ENCODE measurements around the gene EML4.

EML4 gene

DNA sequence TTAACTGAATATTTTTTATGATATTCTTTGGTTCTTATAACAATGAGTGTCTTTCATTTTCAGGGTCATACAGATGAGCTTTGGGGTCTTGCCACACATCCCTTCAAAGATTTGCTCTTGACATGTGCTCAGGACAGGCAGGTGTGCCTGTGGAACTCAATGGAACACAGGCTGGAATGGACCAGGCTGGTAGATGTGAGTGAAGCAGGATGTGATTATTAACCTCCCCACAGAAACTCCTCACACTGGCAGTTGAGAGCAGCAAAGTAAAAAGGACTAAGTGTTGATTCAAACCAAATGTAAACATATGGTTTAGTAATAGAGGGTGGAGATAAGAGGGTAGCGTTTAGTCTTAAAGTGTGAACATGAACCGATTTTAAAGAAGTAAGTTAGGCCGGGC lies 134.1 kb downstream of the EML4 start:
- no peak for DNase-seq (ENCODE audit: low read depth)

DNA sequence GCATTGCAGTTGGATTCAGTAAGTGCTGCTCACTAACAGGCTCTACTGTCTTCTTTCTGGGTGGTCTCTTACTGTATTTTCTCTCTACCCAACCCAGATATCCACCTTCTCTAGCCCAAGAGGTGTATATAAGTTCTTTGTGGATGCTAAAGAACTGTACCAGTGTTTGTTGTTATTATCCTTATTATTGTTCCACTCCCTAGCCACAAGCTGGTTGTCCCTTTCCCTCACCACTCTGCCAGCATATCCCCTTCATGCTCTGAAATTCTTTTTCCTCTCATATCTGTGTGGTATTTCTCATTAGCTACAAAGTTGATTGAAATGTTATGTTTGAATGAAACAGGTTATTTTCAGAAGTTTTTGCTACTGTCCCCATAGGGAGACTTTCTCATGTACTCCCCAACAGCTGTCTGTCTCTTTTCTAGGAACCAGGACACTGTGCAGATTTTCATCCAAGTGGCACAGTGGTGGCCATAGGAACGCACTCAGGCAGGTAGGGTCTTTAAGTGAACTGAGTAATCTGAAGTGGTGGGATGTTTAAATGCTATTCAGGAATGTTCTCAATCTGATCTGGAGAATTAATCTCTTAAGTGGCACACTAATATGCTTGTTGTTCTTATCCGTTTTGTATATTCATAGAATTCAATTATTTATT lies 135.0 kb downstream of the EML4 start:
- no peak for DNase-seq (ENCODE audit: low read depth)

DNA sequence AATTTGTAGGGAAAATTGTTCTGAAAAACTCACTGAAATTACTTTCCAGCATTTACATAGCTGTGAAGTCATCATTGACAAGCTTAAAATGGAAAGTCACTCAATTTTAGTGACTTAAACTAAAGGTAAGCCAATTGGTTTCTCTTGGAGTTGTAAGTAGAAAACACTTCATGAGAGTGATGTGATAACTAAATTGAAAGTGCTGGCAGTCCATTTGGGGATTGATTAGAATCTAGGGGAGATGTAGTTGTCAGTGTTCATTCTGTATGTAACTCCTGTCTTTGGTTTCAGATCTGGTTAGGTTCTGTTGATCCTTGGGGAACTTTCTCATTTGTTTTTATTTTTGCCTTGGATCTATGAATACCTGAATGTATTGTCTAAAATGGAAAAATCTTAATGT lies 138.0 kb downstream of the EML4 start:
- no peak for DNase-seq (ENCODE audit: low read depth)

DNA sequence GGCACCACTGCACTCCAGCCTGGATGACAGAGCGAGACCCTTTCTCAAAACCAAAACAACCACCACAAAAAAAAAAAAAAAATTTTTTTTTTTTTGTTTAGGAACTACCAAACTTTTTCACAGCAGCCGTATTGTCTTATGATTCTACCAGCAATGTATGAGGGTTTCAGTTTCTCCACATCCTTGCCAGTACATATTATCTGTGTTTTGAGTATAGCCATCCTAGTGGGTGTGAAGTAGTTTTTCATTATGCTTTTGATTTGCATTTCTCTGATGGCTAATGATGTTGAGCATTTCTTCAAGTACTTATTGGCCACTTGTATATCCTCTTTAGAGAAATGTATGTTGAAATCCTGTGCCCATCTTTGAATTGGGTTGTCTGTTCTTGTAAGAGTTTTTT lies 140.2 kb downstream of the EML4 start:
- DNase-seq (ENCODE audit: low read depth): no peak

DNA sequence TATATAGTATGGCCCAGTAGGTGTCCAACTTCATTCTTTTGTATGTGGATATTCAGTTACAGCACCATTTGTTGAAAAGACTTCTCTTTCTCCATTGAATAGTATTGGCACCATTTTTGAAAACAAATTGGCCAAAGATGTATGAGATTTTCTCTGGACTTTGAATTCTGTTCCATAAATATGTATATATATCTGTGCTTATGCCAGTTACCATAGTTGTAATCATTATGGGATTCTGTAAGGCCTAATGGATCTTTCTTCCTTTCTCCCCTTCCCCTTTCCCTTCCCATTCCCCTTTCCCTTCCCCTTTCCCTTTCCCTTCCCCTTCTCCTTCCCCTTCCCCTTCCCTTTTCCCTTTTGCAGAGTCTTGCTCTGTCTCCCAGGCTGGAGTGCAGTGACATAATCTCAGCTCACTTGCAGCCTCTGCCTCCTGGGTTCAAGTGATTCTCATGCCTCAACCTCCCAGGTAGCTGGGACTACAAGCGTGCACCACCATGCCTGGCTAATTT lies 140.9 kb downstream of the EML4 start:
- DNase-seq (ENCODE audit: low read depth): no peak

DNA sequence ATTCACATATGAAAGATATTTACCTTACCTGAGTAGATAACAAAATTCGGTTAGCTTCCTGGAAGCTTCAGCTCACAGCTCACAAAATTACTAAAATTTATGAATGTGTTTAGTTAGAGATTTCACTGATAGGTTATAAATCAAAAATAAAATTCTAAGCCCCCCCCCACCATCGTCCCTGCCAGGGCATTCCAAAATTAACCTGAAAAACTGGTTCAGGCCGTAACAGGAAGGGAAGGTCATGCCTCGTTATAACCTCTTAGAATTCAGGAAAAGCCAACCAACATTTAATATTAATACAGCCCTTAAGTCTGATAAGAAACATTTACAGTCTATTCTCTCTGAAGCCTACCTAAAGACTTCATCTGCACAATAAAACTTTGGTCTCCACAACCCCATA lies 143.0 kb downstream of the EML4 start:
- no peak for DNase-seq (ENCODE audit: low read depth)

DNA sequence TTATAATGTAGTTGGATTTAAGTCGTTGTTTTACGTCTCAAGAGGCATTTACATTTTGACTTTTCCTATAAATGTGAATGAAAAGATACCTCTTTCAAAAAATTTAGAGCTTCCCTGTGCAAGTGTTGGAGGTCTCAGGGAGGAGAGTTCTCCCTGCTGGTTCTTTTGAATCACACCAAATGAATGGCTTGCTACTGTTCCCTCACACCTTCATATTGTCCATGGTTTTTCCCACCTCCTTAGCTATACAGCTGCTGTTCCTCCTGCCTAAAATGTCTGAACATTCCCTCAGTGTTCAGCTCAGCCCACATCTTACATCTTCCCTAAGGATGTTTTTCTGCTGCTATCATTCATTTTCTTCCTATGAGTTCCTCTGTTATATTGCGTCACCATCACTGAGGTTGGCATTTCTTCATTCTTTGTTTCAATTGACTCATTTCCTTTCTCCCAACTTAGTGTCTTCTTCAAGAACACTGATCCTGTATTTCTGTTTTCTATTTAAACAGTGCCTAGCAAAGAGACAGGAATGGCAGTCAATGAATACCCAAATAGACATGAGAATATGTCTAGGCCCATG lies 145.8 kb downstream of the EML4 start:
- no peak for DNase-seq (ENCODE audit: low read depth)

DNA sequence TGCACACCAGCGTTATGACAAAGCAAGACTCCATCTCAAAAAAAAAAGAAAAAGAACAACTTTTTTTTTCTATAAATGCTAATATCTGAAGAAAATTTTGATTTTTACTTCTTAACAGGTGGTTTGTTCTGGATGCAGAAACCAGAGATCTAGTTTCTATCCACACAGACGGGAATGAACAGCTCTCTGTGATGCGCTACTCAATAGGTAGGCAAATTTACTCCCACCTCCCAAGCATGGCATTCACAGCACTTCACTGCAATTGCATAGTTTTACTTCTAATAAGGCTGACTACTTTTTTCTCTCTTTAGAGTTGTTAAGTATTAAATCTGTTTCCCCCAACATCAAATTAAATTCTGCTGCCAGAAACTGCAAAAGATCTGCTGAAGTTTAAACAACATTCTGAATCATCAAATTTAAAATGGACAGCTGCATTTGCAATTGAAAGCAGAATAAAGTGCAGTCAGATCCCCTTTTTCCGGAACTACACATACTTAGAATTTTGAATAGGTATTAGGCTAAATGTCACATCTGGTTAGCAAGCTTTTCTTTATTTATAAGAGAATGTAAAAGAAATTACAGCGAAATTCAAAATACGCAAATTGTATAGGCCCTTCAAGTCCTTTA lies 146.8 kb downstream of the EML4 start:
- no peak for DNase-seq (ENCODE audit: low read depth)

DNA sequence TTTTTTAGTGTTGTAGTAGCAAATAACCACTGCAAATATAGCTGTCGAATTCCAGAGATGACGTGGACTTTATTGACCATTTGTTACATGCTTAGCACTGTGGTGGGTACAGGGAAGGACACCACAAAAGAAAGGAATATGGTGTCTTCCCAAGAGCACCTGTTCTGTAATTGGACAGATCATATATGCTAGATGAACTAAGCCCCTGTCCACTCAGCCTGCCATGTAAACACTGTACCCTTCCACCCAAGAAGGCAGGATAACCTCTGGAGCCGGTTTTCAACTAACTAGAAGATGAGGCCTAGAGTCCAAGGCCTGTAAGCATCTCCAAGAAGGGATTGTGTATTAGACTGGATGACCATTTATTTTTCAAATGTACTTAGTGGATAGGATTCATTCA lies 147.8 kb downstream of the EML4 start:
- DNase-seq (ENCODE audit: low read depth): no peak

DNA sequence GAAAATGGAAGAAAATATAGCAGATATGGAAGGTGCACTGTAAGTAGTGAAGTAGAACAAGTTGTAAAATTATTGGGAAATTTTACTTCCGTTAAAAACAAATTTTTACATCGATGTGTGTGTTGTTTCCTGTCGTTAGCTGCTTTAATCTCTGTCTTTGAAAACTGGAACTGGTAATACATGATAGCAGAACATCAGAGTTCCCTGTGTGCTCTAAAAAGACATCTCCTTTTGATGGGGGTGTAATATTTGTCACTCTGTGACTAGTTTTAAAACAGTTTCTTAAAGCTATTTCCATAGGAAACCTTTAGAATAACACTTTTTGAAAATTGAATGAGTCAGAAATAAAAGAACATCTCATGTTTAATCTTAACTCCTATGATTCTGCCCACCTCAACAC lies 148.3 kb downstream of the EML4 start:
- no peak for DNase-seq (ENCODE audit: low read depth)

DNA sequence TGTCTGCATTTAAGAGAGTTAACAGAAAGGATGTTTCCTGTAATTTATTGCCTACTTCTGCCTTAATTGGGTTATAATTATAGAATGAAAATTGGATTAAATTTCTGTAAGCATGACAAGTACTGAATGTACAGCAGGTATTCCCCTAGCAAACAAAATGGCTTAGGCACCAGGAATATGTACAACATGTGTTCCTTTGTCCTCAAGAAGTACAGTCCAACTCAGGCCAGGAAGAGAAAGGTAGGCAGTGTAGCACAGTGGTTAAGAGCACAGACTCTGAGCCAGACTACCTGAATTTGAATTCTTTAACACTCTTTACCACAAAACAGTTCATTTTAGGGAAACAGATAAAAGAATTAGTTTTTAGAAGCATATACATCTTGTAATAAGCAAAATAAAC lies 148.8 kb downstream of the EML4 start:
- DNase-seq (ENCODE audit: low read depth): no peak

DNA sequence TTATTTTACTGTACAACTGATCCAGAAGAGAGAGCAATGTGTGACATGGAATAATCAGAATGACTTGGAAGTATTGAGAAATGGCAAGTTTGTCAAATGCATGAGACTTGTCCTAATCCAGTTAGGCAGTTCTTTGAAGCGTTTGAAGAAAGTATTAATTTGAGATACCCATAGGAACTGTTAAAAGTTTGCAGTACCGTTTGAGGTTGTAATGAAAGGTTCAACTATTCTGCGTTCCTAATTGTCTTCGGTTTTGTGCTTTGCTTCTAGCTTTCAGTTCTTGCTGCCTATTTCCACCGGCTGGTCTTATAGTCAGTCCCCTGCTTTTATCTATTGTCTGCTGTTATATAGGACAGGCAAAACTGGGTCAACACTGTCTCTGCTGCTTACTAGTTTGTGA lies 150.1 kb downstream of the EML4 start:
- DNase-seq (ENCODE audit: low read depth): no peak

DNA sequence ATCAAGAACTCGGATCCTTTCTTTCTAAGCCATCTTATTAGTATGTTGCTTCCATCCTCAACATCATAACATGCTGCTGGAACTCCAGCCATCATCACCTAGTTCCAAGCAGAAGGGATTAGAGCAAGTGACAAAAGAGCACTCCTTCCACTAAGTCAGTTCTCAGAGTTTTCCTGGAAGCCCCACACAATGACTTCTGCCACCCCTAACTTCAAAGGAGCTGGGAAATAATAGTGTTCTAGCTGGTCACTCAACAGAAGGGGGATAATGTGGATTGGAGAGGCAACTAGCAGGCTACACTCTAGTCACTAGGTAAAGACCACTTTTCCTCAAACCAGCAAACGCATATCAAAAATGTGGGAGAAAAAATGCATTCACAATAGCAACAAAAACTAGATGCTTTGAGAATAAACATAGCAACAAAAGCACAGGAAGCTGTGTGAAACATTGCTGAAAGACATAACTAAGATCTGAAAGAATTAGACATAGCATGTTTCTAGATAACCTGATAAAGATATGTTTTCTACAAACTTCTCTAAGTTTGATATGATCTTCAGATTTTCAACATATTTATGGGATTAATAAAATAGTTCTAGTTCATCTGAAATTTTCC lies 152.4 kb downstream of the EML4 start:
- DNase-seq (ENCODE audit: low read depth): no peak

DNA sequence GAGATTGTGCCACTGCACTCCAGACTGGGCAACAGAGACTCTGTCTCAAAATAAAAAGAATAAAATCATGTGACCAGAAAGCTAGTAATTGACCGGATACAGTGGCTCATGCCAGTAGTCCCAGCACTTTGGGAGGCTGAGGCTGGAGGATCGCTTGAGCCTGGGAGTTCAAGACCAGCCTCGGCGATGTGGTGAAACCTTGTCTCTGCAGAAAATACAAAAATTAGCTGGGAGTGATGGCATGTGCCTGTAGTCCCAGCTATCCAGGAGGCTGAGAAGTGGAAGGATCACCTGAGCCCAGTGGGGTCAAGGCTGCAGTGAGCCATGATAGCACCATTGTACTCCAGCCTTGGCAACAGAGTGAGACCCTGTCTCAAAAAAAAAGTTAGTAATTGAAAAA lies 155.1 kb downstream of the EML4 start:
- no peak for DNase-seq (ENCODE audit: low read depth)

DNA sequence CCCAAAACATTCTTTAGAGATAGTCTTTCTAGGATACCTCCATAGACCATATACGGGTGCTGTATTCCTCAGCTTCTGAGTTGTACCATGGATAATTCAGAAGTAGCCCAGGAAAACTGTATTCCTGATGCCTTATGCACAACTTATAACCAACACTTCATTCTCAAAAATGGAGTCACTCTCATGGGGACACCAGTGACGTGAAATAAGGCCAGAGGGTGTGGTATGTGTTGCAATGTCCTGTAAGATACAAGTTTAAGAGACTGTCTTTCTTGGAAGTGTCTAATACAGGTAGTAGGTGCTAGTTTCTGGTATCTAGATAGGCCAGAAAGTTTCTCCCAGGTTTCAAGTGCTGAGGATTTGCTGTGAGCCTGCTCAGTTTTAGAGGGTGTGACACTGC lies 155.8 kb downstream of the EML4 start:
- no peak for DNase-seq (ENCODE audit: low read depth)

DNA sequence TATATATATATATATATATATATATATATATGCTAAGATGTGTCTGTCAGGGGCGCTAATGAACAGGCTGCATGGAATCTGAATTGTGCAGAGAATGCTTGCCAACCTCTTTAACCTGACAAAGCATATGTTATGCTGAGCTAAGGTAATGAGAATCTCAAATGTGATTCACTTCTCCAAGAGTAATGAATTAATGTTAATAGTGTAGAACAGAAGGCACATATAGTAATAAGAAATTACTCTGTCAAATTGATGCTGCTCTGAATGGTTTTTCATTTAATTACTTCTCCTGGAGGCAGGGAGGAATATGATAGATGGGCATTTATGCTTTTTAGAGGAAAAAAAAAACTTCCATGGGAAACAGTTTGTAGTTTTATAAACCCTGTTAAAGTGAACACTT lies 156.5 kb downstream of the EML4 start:
- DNase-seq (ENCODE audit: low read depth): no peak

DNA sequence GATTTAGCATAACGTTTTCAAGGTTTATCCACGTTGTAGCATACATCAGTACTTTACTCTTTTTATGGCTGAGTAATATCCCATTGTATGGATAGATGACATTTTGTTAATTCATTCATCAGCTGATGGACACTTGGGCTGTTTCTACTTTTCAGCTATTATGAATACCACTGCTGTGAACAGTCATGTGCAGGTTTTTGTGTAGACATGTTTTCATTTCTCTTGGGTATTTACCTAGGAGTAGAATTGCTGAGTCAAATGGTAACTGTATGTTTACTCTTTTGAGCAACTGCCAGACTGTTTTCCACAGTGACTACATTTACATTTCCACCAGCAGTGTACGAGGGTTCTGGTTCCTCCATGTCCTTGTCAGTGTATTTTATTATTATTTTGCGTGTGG lies 158.0 kb downstream of the EML4 start:
- DNase-seq (ENCODE audit: low read depth): no peak

DNA sequence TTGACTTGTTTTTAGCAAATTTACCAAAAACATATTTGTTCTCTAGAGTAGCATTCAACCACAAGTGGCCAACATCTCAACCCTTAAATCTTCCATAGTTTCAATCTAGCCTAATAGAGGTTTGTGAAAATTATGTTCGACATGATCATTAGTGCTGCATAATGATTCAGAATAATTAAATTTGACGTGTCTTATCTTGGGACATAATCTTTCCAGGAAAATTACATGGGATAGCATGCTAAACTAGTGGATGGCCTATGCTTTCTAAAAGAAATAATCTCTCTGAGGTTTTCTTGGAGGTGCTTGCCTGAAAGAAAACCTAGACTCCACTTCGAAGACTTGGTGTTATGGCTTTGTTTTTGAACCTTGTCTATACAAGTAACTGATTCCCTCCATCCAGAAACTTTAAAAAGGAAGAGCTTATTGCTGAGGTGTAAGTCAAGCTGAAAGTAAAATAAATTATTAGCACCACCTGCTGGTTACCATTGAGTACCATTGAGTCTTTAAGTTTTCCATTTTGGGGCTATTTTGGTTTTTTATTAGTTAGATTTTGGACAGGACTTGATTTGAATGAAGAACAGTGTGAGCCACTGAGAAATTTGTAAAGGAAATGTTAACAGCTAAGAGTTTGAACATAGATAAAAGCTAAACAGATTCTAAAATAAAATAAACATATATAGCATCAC lies 159.1 kb downstream of the EML4 start:
- DNase-seq (ENCODE audit: low read depth): no peak

DNA sequence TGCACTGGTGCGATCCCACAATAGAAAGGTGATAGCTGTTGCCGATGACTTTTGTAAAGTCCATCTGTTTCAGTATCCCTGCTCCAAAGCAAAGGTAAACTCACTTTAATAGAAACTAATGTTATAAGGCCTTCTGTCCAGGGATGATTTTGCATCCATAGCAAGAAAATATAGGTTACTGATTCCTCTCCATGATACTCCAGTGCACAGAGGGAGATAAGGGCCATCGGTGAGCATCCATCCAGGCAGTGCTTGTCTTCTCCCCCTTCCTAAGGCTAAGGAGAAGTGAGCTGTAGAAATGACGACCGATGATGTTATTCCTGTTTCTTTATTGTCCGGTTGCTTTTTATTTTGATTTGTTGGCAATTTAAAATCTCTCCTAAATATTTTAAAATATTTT lies 159.8 kb downstream of the EML4 start:
- DNase-seq (ENCODE audit: low read depth): no peak

DNA sequence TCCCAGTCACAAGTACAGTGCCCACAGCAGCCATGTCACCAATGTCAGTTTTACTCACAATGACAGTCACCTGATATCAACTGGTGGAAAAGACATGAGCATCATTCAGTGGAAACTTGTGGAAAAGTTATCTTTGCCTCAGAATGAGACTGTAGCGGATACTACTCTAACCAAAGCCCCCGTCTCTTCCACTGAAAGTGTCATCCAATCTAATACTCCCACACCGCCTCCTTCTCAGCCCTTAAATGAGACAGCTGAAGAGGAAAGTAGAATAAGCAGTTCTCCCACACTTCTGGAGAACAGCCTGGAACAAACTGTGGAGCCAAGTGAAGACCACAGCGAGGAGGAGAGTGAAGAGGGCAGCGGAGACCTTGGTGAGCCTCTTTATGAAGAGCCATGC lies 160.6 kb downstream of the EML4 start:
- DNase-seq (ENCODE audit: low read depth): no peak

DNA sequence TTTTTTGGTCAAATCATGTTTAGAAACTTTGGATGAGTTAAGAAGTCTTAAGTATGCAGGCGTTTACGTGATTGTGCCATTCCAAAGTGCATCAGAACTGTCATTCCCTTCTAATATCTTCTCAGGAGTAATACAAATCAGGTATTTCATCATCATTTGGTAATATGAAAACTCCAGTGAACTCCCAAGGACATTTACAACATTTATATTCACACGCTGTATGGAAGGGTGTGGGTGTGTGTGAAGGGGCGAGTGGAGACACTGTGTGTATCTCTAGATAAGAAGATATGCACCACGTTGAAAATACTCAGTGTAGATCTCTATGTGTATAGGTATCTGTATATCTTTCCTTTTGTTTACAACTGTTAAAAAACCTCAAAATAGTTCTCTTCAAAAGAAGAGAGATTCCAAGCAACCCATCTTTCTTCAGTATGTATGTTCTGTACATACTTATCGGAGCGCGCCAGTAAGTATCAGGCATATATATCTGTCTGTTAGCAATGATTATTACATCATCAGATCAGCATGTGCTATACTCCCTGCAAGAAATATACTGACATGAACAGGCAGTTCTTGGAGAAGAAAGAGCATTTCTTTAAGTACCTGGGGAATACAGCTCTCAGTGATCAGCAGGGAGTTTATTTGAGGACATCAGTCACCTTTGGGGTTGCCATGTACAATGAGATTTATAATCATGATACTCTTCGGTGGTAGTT lies 162.6 kb downstream of the EML4 start:
- no peak for DNase-seq (ENCODE audit: low read depth)

DNA sequence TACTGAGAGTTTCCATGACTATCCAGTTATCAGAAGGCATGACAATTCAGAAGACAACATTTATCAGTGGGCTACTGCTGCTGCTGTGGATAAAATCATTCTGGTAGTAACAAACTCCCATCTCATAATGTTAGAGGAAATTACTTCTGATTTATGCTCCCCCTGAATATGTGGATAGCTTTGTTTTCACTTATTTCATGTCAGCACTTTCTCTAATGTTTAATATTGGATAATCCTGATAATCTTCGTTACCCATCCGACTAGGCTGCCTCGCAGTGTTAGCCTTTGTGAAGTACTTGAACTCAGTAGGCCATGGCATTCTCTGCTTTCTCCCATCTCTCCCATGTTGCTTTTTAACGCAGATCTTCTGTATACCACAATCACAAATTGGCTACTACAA lies 163.4 kb downstream of the EML4 start:
- no peak for DNase-seq (ENCODE audit: low read depth)

Measured in T follicular helper cell (primary cell).